Fibroblast of villous mesenchyme (primary cell): ENCODE measurements around the gene GOLGA6B. TPM values are rescaled to one million over a fixed set of nuclear protein-coding genes. Genes with fewer than 3 reads are reported as not detected.
"Not testable (repeated sequence)": the region's sequence is repeated elsewhere in the genome, so short reads cannot be mapped to it uniquely, and the experiment has no call there.

Source experiments
- DNase-seq: peaks from one replicate; pipeline ENCODE4 v3.0.0-alpha.2; 2010; ENCODE audit warnings: low read depth
- H3K4me3 ChIP-seq: 2 replicates; pipeline ENCODE4 v1.5.1; 2011; ENCODE audit warnings: low read depth, mild to moderate bottlenecking, low read length
- CTCF ChIP-seq: IDR thresholded peaks from 2 replicates; pipeline ENCODE4 v1.5.1; 2012; ENCODE audit warnings: low read depth, mild to moderate bottlenecking, low read length; ENCODE audit not compliant: insufficient read depth
- total RNA-seq: library from RNA; depleted of rRNA; stranded (reverse); fragments of >200 nt; gene quantifications from 2 replicates; pipeline ENCODE4 v1.2.3, GENCODE V29; 2012

Gene GOLGA6B, protein sequence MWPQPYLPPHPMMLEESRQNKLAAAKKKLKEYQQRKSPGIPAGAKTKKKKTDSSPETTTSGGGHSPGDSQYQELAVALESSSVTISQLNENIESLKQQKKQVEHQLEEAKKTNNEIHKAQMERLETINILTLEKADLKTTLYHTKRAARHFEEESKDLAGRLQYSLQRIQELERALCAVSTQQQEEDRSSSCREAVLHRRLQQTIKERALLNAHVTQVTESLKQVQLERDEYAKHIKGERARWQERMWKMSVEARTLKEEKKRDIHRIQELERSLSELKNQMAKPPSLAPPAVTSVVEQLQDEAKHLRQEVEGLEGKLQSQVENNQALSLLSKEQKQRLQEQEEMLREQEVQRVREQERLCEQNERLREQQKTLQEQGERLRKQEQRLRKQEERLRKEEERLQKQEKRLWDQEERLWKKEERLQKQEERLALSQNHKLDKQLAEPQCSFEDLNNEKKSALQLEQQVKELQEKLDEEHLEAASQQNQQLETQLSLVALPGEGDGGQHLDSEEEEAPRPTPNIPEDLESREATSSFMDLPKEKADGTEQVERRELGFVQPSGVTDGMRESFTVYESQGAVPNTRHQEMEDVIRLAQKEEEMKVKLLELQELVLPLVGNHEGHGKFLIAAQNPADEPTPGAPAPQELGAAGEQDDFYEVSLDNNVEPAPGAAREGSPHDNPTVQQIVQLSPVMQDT
- not detected in 2 replicates for total RNA-seq

DNA sequence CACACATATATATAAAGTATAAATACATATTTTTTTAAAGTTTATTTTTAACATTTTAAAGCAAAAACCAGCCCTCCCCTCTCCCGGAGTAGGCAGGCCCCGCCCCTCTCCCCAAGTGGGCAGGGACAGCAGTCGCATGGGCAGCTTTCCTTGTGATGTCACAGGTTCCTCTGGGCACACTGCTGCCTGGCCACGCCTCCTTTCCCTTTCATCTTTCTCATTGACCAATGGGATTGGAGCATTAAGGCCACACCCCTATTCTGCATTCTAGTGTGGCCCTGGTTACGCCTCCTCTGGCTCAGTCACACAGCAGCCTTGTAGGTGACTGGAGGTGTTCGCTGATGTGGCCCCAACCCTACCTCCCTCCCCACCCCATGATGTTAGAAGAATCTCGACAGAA lies at the start of gene GOLGA6B:
TSS of gene GOLGA6B (plus strand) at position 301 of the 400 bp plus-strand sequence. CDS start at position 342, 41 bp downstream.
- H3K4me3 ChIP-seq, DNase-seq: not testable (repeated sequence)

- DNase-seq, result no peak
- TF ChIP-seq CTCF, result no peak
- H3K4me3 ChIP-seq, result no peak overlapping the region
Observed at GRCh38 chr15:72604794-72605193, 49.7 kb upstream of the GOLGA6B start.

DNA sequence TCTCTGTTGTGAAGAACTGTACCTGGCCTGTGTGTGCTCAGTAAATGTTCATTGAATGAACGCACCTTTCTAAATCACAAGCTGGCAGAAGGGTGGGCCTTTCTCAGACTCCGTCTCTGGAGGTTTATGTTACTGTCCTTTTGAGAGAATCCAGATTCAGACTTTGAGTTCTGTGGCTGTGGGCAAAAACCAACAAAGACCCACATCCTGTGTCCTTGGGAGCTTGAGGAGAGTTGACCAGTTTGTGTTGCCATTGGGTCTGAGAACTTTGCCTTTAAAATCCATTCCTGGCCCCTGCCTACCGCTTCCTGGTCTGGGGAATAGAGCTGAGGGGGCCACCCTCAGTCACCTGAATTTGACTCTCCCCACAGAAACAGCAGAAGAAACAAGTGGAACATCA lies 46.4 kb upstream of the GOLGA6B start:
- DNase-seq, H3K4me3 ChIP-seq: not testable (repeated sequence)

GRCh38 chr15:72609862-72610261 lies 44.6 kb upstream of the GOLGA6B start:
- TF ChIP-seq CTCF, result no peak
- DNase-seq, result no peak
- no peak overlapping the region for H3K4me3 ChIP-seq

DNA sequence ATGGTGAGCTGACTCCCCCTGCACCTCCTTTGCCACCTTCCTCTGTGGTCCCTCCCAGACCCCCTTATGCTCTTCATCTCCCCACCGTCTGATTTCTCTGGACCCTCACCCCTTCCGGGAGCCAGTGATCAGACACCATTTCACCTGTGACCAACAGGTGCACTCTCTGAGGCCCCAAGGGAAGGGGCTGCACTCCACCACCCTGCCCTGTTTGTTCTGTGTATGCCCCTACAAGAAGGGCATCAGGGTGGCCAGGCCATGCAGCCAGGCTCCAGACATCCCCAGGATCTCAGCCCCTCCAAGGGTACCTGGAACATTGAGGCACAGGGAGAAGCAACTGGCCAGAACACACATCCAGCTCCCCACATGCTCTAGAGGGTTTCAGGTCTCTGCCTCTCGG lies 42.2 kb upstream of the GOLGA6B start:
- H3K4me3 ChIP-seq, DNase-seq: not testable (repeated sequence)

GRCh38 chr15:72614810-72615532 lies 39.5 kb upstream of the GOLGA6B start:
- DNase-seq, result no peak
- TF ChIP-seq CTCF, result no peak
- H3K4me3 ChIP-seq, result no peak overlapping the region

- not testable (repeated sequence) for DNase-seq, H3K4me3 ChIP-seq
Observed at GRCh38 chr15:72615533-72616233, 38.8 kb upstream of the GOLGA6B start.

- TF ChIP-seq CTCF, result no peak
- no peak for DNase-seq
- H3K4me3 ChIP-seq, result no peak overlapping the region
Observed at GRCh38 chr15:72616491-72617210, 37.8 kb upstream of the GOLGA6B start.

DNA sequence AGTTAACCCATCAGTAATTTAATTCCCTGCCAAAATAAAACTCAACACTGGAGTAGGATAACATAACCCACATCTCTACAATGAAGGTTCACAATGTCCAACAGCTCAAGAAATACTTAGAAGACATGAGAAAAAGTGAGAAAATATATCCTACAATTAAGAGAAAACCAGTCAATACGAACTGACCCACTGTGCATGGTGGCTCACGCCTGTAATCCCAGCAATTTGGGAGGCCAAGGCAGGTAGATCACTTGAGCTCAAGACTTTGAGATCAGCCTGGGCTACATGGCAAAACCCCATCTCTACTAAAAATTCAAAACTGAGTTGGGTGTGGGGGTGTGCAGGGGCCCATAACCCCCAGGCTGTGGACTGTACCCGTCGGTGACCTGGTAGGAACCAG lies 30.6 kb upstream of the GOLGA6B start:
- not testable (repeated sequence) for DNase-seq, H3K4me3 ChIP-seq

GRCh38 chr15:72626153-72626552 lies 28.3 kb upstream of the GOLGA6B start:
- H3K4me3 ChIP-seq, DNase-seq: not testable (repeated sequence)
